Bronchial epithelial cell (primary cell): ENCODE measurements around the gene OR10J5. TPM values are rescaled to one million over a fixed set of nuclear protein-coding genes. Genes with fewer than 3 reads are reported as not detected.
A peak's percentile ranks its signal among the peaks of the same experiment; 100 is the strongest.
"Not testable (repeated sequence)": the region's sequence is repeated elsewhere in the genome, so short reads cannot be mapped to it uniquely, and the experiment has no call there.

Experiments used
- DNase-seq: peaks from one replicate; pipeline ENCODE4 v3.0.0-alpha.2; 2010; ENCODE audit warnings: low read depth
- FAIRE-seq: peaks from 2 replicates; lab custom pipeline; 2011; peaks lifted over from hg19 to GRCh38; lab: Jason Lieb, UNC
- H3K27me3 ChIP-seq: 2 replicates; pipeline ENCODE4 v1.5.1; 2011; ENCODE audit warnings: low read length; ENCODE audit not compliant: control insufficient read depth, insufficient read depth
- H3K36me3 ChIP-seq: 2 replicates; pipeline ENCODE4 v1.5.1; 2011; ENCODE audit warnings: low read length; ENCODE audit not compliant: control insufficient read depth, insufficient read depth
- H3K4me3 ChIP-seq: 2 replicates; pipeline ENCODE4 v1.5.1; 2011; ENCODE audit warnings: mild to moderate bottlenecking, low read depth, low read length, control low read depth
- CTCF ChIP-seq: IDR thresholded peaks from 2 replicates; pipeline ENCODE4 v1.5.1; 2011; ENCODE audit warnings: mild to moderate bottlenecking, moderate library complexity, low read length, control low read depth, inconsistent platforms; ENCODE audit not compliant: insufficient read depth, severe bottlenecking
- total RNA-seq: library from RNA; depleted of rRNA; stranded (reverse); fragments of >200 nt; gene quantifications from 2 replicates; pipeline ENCODE4 v1.2.1, GENCODE V29; 2014

The OR10J5 gene
- total RNA-seq, 1 donor from 2014 or later: not detected

GRCh38 chr1:159505676-159506075, 30.1 kb downstream of the OR10J5 start:
- no peak for DNase-seq
- H3K4me3 ChIP-seq: no peak overlapping the region
- no peaks in the 10 kb centered on the region for H3K36me3 ChIP-seq
- H3K27me3 ChIP-seq: no peaks in the 10 kb centered on the region
- FAIRE-seq: no peak
- no peak for TF ChIP-seq CTCF

GRCh38 chr1:159501082-159501481, 34.7 kb downstream of the OR10J5 start:
- FAIRE-seq: no peak
- H3K4me3 ChIP-seq: no peak overlapping the region
- no peak for TF ChIP-seq CTCF
- H3K36me3 ChIP-seq: no peaks in the 10 kb centered on the region
- DNase-seq: no peak
- H3K27me3 ChIP-seq: no peaks in the 10 kb centered on the region

- H3K27me3 ChIP-seq, H3K36me3 ChIP-seq, H3K4me3 ChIP-seq, DNase-seq, FAIRE-seq: not testable (repeated sequence)
These were observed 41.1 kb downstream of the OR10J5 start for GRCh38 chr1:159494513-159495210.

GRCh38 chr1:159493354-159493753, 42.5 kb downstream of the OR10J5 start:
- TF ChIP-seq CTCF: no peak
- FAIRE-seq: no peak
- H3K27me3 ChIP-seq: no peaks in the 10 kb centered on the region
- no peak for DNase-seq
- H3K4me3 ChIP-seq: no peak overlapping the region
- H3K36me3 ChIP-seq: no peaks in the 10 kb centered on the region

- no peak for FAIRE-seq
- Histone ChIP-seq H3K36me3 (no peaks in the 10 kb centered on the region), H3K4me3 (no peak overlapping the region), H3K27me3 (no peaks in the 10 kb centered on the region)
- TF ChIP-seq CTCF: no peak
- peak; percentile 36 for DNase-seq
These were observed 43.1 kb downstream of the OR10J5 start for GRCh38 chr1:159492575-159493323.

Other genes with a start within 250 kb of the OR10J5 start
- not detected in 2 replicates for gene FCER1A, start 233.7 kb downstream of the OR10J5 start, total RNA-seq
- not detected in 2 replicates for gene OR10J4, start 103.8 kb downstream of the OR10J5 start, total RNA-seq
- not detected in 2 replicates for gene OR10J1, start 96.3 kb downstream of the OR10J5 start, total RNA-seq
- gene APCS, start 51.8 kb upstream of the OR10J5 start, total RNA-seq: not detected in 2 replicates
- gene CRP, start 178.6 kb upstream of the OR10J5 start, total RNA-seq: not detected in 2 replicates
- gene DUSP23, start 245.0 kb upstream of the OR10J5 start, total RNA-seq: 53.5 and 72.7 TPM in 2 replicates